Thymus (tissue), 11 donors: Measurements from ENCODE around the gene SHISA5. TPM values are rescaled to one million over a fixed set of nuclear protein-coding genes. Genes with fewer than 3 reads are reported as not detected.
A peak's percentile ranks its signal among the peaks of the same experiment; 100 is the strongest.
"Not testable (repeated sequence)": the region's sequence is repeated elsewhere in the genome, so short reads cannot be mapped to it uniquely, and the experiment has no call there.

Source experiments
- DNase-seq, 9 donors: peaks; one replicate each; pipeline ENCODE4 v3.0.0-alpha.2; 2013; ENCODE audit warnings: low spot score in 9 of 9, low read depth in 6 of 9, missing footprints in 1 of 9
- H3K27ac ChIP-seq, 2 donors: one replicate each; pipeline ENCODE4 v1.5.1; 2013; ENCODE audit warnings: control low read depth in 1 of 2, low read depth in 1 of 2, low read length in 1 of 2, mild to moderate bottlenecking in 1 of 2, moderate library complexity in 1 of 2
- H3K27me3 ChIP-seq, 2 donors: one replicate each; pipeline ENCODE4 v1.5.1; 2013; ENCODE audit warnings: low read length in 1 of 2; ENCODE audit not compliant: control insufficient read depth in 2 of 2, insufficient read depth in 1 of 2
- H3K36me3 ChIP-seq, 2 donors: one replicate each; pipeline ENCODE4 v1.5.1; 2013; ENCODE audit warnings: low read length in 1 of 2, mild to moderate bottlenecking in 1 of 2, moderate library complexity in 1 of 2; ENCODE audit not compliant: control insufficient read depth in 2 of 2, insufficient read depth in 2 of 2
- H3K4me1 ChIP-seq, 2 donors: one replicate each; pipeline ENCODE4 v1.5.1; 2013; ENCODE audit warnings: low read length in 2 of 2; ENCODE audit not compliant: control insufficient read depth in 2 of 2, insufficient read depth in 2 of 2
- H3K4me3 ChIP-seq, 2 donors: one replicate each; pipeline ENCODE4 v1.5.1; 2013; ENCODE audit warnings: low read length in 2 of 2, control low read depth in 1 of 2, mild to moderate bottlenecking in 1 of 2
- H3K9me3 ChIP-seq, 2 donors: one replicate each; pipeline ENCODE4 v1.5.1; 2013; ENCODE audit warnings: low read length in 1 of 2, mild to moderate bottlenecking in 1 of 2; ENCODE audit not compliant: control insufficient read depth in 2 of 2, insufficient read depth in 1 of 2
- WGBS: extraction: QIAGEN DNeasy Blood & Tissue Kit; methylation state at CpG from one replicate; pipeline ENCODE4 v1.1.7; 2013; 5-methylcytosine and 5-hydroxymethylcytosine counted together
- polyA plus RNA-seq: library from polyadenylated mRNA; stranded (reverse); fragments of 200-250 nt; gene quantifications from one replicate; pipeline ENCODE4 v1.2.3, GENCODE V29; 2013
- total RNA-seq: library from RNA; stranded (reverse); fragments of 120-200 nt; gene quantifications from one replicate; pipeline ENCODE4 v1.2.4, GENCODE V29; 2013
- donor health status: healthy.

Gene SHISA5
- total and polyA plus RNA-seq, 2 donors = 104 to 115 TPM

DNA sequence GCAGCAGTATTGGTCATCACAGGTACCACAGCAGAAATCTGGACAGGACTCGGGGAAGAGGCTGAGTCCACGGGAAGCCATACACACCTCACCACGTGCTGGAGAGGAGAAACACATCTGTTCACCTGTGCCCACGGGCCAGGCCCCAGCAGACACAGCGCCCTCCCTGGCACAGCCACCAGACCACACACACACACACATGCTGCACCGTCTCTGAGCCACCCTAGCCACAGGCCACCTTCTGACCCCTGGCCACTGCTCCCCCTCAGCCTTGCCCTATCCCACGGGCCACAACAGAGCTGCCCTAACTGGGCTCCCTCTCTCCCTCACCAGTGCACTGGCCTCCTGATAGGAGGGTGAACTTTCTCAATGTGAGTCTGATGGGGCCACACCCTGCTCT is 2.8 kb downstream of the SHISA5 start:
- Histone ChIP-seq H3K4me3 (no peak overlapping the region), H3K36me3 (no peaks in the 10 kb centered on the region), H3K27me3 (peaks cover 30 to 52% of the 10 kb centered on the region in 2 donors), H3K9me3 (peaks cover 0 to 11% of the 10 kb centered on the region in 2 donors), H3K27ac (no peak overlapping the region), H3K4me1 (peaks cover 0 to 13% of the 10 kb centered on the region in 2 donors)
- WGBS = 92% methylated on average over 7 of the region's 7 CpGs
- no peak for DNase-seq

GRCh38 chr3:48500656-48501055 is 3.3 kb downstream of the SHISA5 start:
- Histone ChIP-seq H3K9me3 (peaks cover 0 to 11% of the 10 kb centered on the region in 2 donors), H3K27ac (no peak overlapping the region), H3K36me3 (no peaks in the 10 kb centered on the region), H3K27me3 (peaks cover 28 to 47% of the 10 kb centered on the region in 2 donors), H3K4me1 (peaks cover 0 to 13% of the 10 kb centered on the region in 2 donors), H3K4me3 (no peak overlapping the region)
- DNase-seq = no peak
- WGBS = 97% methylated on average over 5 of the region's 5 CpGs

- H3K36me3 ChIP-seq = no peaks in the 10 kb centered on the region
- no peaks in the 10 kb centered on the region for H3K4me1 ChIP-seq
- DNase-seq = no peak
- peaks cover 0 to 1% of the 10 kb centered on the region in 2 donors for H3K27me3 ChIP-seq
- peaks cover 0 to 4% of the 10 kb centered on the region in 2 donors for H3K9me3 ChIP-seq
- H3K27ac ChIP-seq = peak overlapping the region in 1 of 2 donors; percentile 18
- WGBS = 98% methylated on average over 3 of the region's 3 CpGs
- H3K4me3 ChIP-seq = no peak overlapping the region
Observed at GRCh38 chr3:48493203-48493501, 10.8 kb downstream of the SHISA5 start.

- DNase-seq = no peak
- H3K4me1 ChIP-seq = no peaks in the 10 kb centered on the region
- peak overlapping the region; percentile 3 to 18 for H3K27ac ChIP-seq
- H3K9me3 ChIP-seq = peaks cover 0 to 2% of the 10 kb centered on the region in 2 donors
- no peaks in the 10 kb centered on the region for H3K36me3 ChIP-seq
- H3K4me3 ChIP-seq = no peak overlapping the region
- no peaks in the 10 kb centered on the region for H3K27me3 ChIP-seq
- WGBS = 91% methylated on average over 7 of the region's 7 CpGs
Observed at GRCh38 chr3:48492461-48493202, 11.3 kb downstream of the SHISA5 start.

- Histone ChIP-seq H3K9me3 (no peaks in the 10 kb centered on the region), H3K4me1 (no peaks in the 10 kb centered on the region), H3K27ac (no peak overlapping the region), H3K4me3 (no peak overlapping the region), H3K27me3 (no peaks in the 10 kb centered on the region), H3K36me3 (no peaks in the 10 kb centered on the region)
- DNase-seq = no peak
- WGBS = 98% methylated on average over 5 of the region's 5 CpGs
Observed at GRCh38 chr3:48486952-48487351, 17.0 kb downstream of the SHISA5 start.

- not testable (repeated sequence) for H3K36me3 ChIP-seq, H3K9me3 ChIP-seq, H3K27me3 ChIP-seq, H3K27ac ChIP-seq, DNase-seq, H3K4me3 ChIP-seq
- peaks cover 8 to 22% of the 10 kb centered on the region in 2 donors for H3K4me1 ChIP-seq
- 98% methylated on average over 6 of the region's 6 CpGs for whole genome bisulfite sequencing
Observed at GRCh38 chr3:48482822-48483221, 21.2 kb downstream of the SHISA5 start.

GRCh38 chr3:48480891-48481290 is 23.1 kb downstream of the SHISA5 start:
- not testable (repeated sequence) for H3K27me3 ChIP-seq, H3K9me3 ChIP-seq, H3K4me3 ChIP-seq, DNase-seq, H3K27ac ChIP-seq, H3K36me3 ChIP-seq
- peaks cover 8 to 32% of the 10 kb centered on the region in 2 donors for H3K4me1 ChIP-seq
- over 99% methylated on average over 11 of the region's 11 CpGs for WGBS

GRCh38 chr3:48478626-48479555 is 25.1 kb downstream of the SHISA5 start:
- peak overlapping the region; percentile 75 to 88 for H3K27ac ChIP-seq
- WGBS = 37% methylated on average over 19 of the region's 19 CpGs
- peak in 5 of 9 donors; percentile 51 to 83 (median 59) for DNase-seq
- H3K36me3 ChIP-seq = no peaks in the 10 kb centered on the region
- H3K9me3 ChIP-seq = no peaks in the 10 kb centered on the region
- H3K4me1 ChIP-seq = peaks cover 8 to 32% of the 10 kb centered on the region in 2 donors
- H3K4me3 ChIP-seq = peak overlapping the region in 1 of 2 donors; percentile 5
- H3K27me3 ChIP-seq = no peaks in the 10 kb centered on the region

DNA sequence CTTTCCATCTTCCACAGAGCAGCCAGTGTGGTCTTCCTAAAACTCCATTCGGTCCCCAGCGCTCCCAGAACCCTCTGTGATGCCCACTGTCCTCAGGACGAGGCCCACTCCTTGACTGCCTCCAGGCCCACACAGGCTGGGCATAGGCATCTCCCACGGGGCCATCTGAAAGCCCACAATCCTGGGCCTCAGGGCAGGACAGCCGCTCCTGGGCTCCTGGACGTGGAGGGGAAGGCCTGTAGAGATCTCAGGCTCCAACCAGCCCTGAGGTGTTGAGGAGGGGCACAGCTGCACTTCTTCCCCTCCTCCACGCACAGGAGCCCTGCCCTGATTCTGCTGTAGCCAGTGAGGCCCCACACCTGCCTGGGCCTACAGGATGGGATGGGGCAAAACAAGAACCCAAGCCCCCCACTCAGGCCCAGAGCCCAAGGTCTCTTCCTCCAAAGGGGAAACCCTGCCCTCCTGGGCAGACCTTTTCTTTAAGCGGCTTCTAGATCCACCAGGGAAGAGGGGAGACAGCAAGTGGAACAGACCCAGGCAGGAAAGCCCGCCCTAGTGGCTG is 25.9 kb downstream of the SHISA5 start:
- H3K9me3 ChIP-seq = no peaks in the 10 kb centered on the region
- peak in 3 of 9 donors; percentile 23 to 69 (median 53) for DNase-seq
- H3K27ac ChIP-seq = peak overlapping the region in 1 of 2 donors; percentile 75
- no peaks in the 10 kb centered on the region for H3K27me3 ChIP-seq
- H3K36me3 ChIP-seq = no peaks in the 10 kb centered on the region
- no peak overlapping the region for H3K4me3 ChIP-seq
- H3K4me1 ChIP-seq = peaks cover 14 to 40% of the 10 kb centered on the region in 2 donors
- 90% methylated on average over 9 of the region's 9 CpGs for WGBS
